K562 (cell line): Measurements from ENCODE around the gene VTI1B. TPM values are rescaled to one million over a fixed set of nuclear protein-coding genes. Genes with fewer than 3 reads are reported as not detected.
A peak's percentile ranks its signal among the peaks of the same experiment; 100 is the strongest.

Experiments
- ATF3 ChIP-seq, 2 experiments: fragments of 450-650 bp in 1 of 2; sonication (generic) in 1 of 2; formaldehyde crosslinking in 1 of 2; IDR thresholded peaks in 1 of 2; conservative IDR thresholded peaks in 1 of 2; 2 replicates each; pipeline versions ENCODE4 v1.6.1 to v1.8.1; 2016 to 2023; ENCODE audit warnings: mild to moderate bottlenecking in 2 of 2, moderate library complexity in 2 of 2, inconsistent platforms in 1 of 2, missing genetic modification reagents in 1 of 2
- ATF6 ChIP-seq: sonication (generic); formaldehyde crosslinking; IDR thresholded peaks from 2 replicates; pipeline ENCODE4 v1.4.0; 2020; ENCODE audit warnings: mild to moderate bottlenecking, missing genetic modification reagents
- BHLHE40 ChIP-seq: IDR thresholded peaks from 2 replicates; pipeline ENCODE4 v1.6.1; 2011; ENCODE audit warnings: low read length, improper control_type of control experiment
- EZH2 ChIP-seq: IDR thresholded peaks from 2 replicates; pipeline ENCODE4 v1.6.1; 2012; ENCODE audit warnings: low read depth, mild to moderate bottlenecking, inconsistent platforms, low read length, borderline replicate concordance
- HCFC1 ChIP-seq: IDR thresholded peaks from 2 replicates; pipeline ENCODE4 v1.6.1; 2012; ENCODE audit warnings: low read depth, low read length, improper control_type of control experiment
- ILF3 ChIP-seq: fragments of 450-650 bp; IDR thresholded peaks from 2 replicates; pipeline ENCODE4 v1.6.1; 2018; ENCODE audit warnings: antibody characterized with exemption, mild to moderate bottlenecking, moderate library complexity, borderline replicate concordance
- MXI1 ChIP-seq: IDR thresholded peaks from 2 replicates; pipeline ENCODE4 v1.6.1; 2011; ENCODE audit warnings: low read depth, mild to moderate bottlenecking, improper control_type of control experiment, low read length
- MYBL2 ChIP-seq, 2 experiments: fragments of 450-650 bp in 1 of 2; sonication (generic) in 1 of 2; formaldehyde crosslinking in 1 of 2; IDR thresholded peaks; 2 replicates each; pipeline versions ENCODE4 v1.6.1 to v1.8.1; 2017 to 2022; ENCODE audit warnings: borderline replicate concordance in 1 of 2, inconsistent platforms in 1 of 2, low read depth in 1 of 2, mild to moderate bottlenecking in 1 of 2, missing genetic modification reagents in 1 of 2, moderate library complexity in 1 of 2
- PHB ChIP-seq: fragments of 250-450 bp; sonication (Bioruptor Pico); IDR thresholded peaks from 2 replicates; pipeline ENCODE4 v1.5.0; 2021
- RNF2 ChIP-seq: sonication (generic); IDR thresholded peaks from 2 replicates; pipeline ENCODE4 v1.6.1; 2016
- SAP30 ChIP-seq: fragments of 200-600 bp; sonication (generic); IDR thresholded peaks from 2 replicates; pipeline ENCODE4 v1.6.1; 2012; ENCODE audit warnings: borderline replicate concordance, low read depth, mild to moderate bottlenecking, moderate library complexity, low read length, control low read depth, inconsistent platforms; ENCODE audit not compliant: insufficient read depth, poor library complexity, severe bottlenecking
- SIRT6 ChIP-seq: IDR thresholded peaks from one replicate; pipeline ENCODE4 v1.6.1; 2012; ENCODE audit warnings: low read depth, mild to moderate bottlenecking, control low read depth, inconsistent platforms, low read length, moderate library complexity
- SREBF2 ChIP-seq: sonication (generic); formaldehyde crosslinking; IDR thresholded peaks from 2 replicates; pipeline ENCODE4 v1.4.0; 2020; ENCODE audit warnings: mild to moderate bottlenecking, missing genetic modification reagents
- ZNF212 ChIP-seq: fragments of 450-650 bp; formaldehyde crosslinking; IDR thresholded peaks from 2 replicates; pipeline ENCODE4 v1.4.0; 2020; ENCODE audit warnings: mild to moderate bottlenecking
- ZNF239 ChIP-seq: fragments of 250-450 bp; sonication (Bioruptor Pico); IDR thresholded peaks from 2 replicates; pipeline ENCODE4 v1.4.0; 2020; ENCODE audit warnings: mild to moderate bottlenecking
- ZNF398 ChIP-seq: fragments of 250-450 bp; sonication (Bioruptor Pico); IDR thresholded peaks from 2 replicates; pipeline ENCODE4 v1.8.0; 2021; ENCODE audit warnings: moderate library complexity, mild to moderate bottlenecking, inconsistent platforms
- ZNF551 ChIP-seq: fragments of 250-450 bp; sonication (Bioruptor Pico); IDR thresholded peaks from 2 replicates; pipeline ENCODE4 v1.5.0; 2021; ENCODE audit warnings: mild to moderate bottlenecking, moderate library complexity
- ZNF589 ChIP-seq: fragments of 200-800 bp; sonication (Bioruptor generic); IDR thresholded peaks from 2 replicates; pipeline ENCODE4 v1.6.1; 2016; ENCODE audit warnings: low read depth, missing genetic modification characterization, missing compliant biosample characterization
- ZNF696 ChIP-seq: fragments of 250-450 bp; sonication (Bioruptor Pico); conservative IDR thresholded peaks from 2 replicates; pipeline ENCODE4 v1.4.0; 2020; ENCODE audit warnings: mild to moderate bottlenecking, moderate library complexity
- polyA plus RNA-seq, 8 experiments: library from polyadenylated mRNA; depleted of rRNA in 4 of 8; stranded (reverse) in 5 of 8; unstranded in 3 of 8; fragments of >200 nt; fragmentation: Nextera tagmentation in 2 of 8; fragmentation: Illumina TruSeq in 1 of 8; extraction: Ambion mirVana in 2 of 8; extraction: Trizol in 1 of 8; gene quantifications; 2 replicates each; pipeline versions ENCODE4 v1.2.1 to v1.2.3, GENCODE V29; 2011 to 2014; ENCODE audit warnings: inconsistent platforms in 1 of 8, missing spikeins in 1 of 8
- total RNA-seq, 7 experiments: library from RNA; depleted of rRNA in 6 of 7; stranded (reverse); fragments of >200 nt in 6 of 7; fragmentation: Illumina TruSeq in 2 of 7; extraction: Trizol in 2 of 7; gene quantifications; 2 replicates each; pipeline versions ENCODE4 v1.2.1 to v1.2.3, GENCODE V29; 2011 to 2021; ENCODE audit warnings: low replicate concordance in 1 of 7
- TF ChIP-seq, protein P1 (sequence below), 2 experiments: fragments of 250-450 bp in 1 of 2; fragments of 450-650 bp in 1 of 2; sonication (Bioruptor Pico) in 1 of 2; IDR thresholded peaks; 2 replicates each; pipeline versions ENCODE4 v1.6.1 to v1.8.0; 2016 to 2021; ENCODE audit warnings: mild to moderate bottlenecking in 2 of 2, moderate library complexity in 2 of 2, missing compliant biosample characterization in 1 of 2, missing genetic modification characterization in 1 of 2
- TF ChIP-seq, protein P2 (sequence below): sonication (generic); formaldehyde crosslinking; IDR thresholded peaks from 2 replicates; pipeline ENCODE4 v1.9.0; 2022; ENCODE audit warnings: mild to moderate bottlenecking, missing genetic modification reagents

The VTI1B gene
- total and polyA plus RNA-seq, 9 of the 15 experiments (the other 6 are each of a cell fraction or from before 2014, with no cell fraction given) = 7.8 to 69.8 (median 50.1) TPM

- TF ChIP-seq PHB (CRISPR knock-in tag) (no peak), ILF3 (no peak), SIRT6 (no peak), RNF2 (peak; percentile 93), BHLHE40 (peak; percentile 39; the same call in 1 of the 2 replicates), ZNF589 (CRISPR knock-in tag) (peak; percentile 96), MXI1 (no peak), ZNF212 (CRISPR knock-in tag) (no peak), ATF6 (no peak), SAP30 (no peak), HCFC1 (peak; percentile 11; the same call in 1 of the 2 replicates), EZH2 (no peak), ZNF239 (CRISPR knock-in tag) (peak; percentile 55), ATF3 (IDR thresholded peaks at IDR 0.05) (peak; percentile 99), ATF3 (CRISPR knock-in tag; conservative IDR thresholded peaks at IDR 0.05) (peak; percentile 97), ZNF696 (0 out of 2 replicates have a peak, but pooled peaks have one; percentile 50), ZNF398 (CRISPR knock-in tag) (no peak), SREBF2 (CRISPR knock-in tag) (no peak), MYBL2 (IDR thresholded peaks at IDR 0.05; ENCODE audit: low read depth) (no peak), MYBL2 (CRISPR knock-in tag; IDR thresholded peaks at IDR 0.05; ENCODE audit: borderline replicate concordance) (no peak), ZNF551 (CRISPR knock-in tag) (no peak)
- TF ChIP-seq, protein P1, sequence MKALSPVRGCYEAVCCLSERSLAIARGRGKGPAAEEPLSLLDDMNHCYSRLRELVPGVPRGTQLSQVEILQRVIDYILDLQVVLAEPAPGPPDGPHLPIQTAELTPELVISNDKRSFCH (CRISPR knock-in tag; IDR thresholded peaks at IDR 0.05) = no peak
- TF ChIP-seq, protein P1 (tag; IDR thresholded peaks at IDR 0.05) = peak; percentile 96
- TF ChIP-seq, protein P2, sequence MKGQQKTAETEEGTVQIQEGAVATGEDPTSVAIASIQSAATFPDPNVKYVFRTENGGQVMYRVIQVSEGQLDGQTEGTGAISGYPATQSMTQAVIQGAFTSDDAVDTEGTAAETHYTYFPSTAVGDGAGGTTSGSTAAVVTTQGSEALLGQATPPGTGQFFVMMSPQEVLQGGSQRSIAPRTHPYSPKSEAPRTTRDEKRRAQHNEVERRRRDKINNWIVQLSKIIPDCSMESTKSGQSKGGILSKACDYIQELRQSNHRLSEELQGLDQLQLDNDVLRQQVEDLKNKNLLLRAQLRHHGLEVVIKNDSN = no peak
Measured at GRCh38 chr14:67636361-67636919, 38.0 kb downstream of the VTI1B start (continued).
